Spinal cord (tissue), 10 donors: ENCODE results near the gene FLNB. TPM values are rescaled to one million over a fixed set of nuclear protein-coding genes. Genes with fewer than 3 reads are reported as not detected.
A peak's percentile ranks its signal among the peaks of the same experiment; 100 is the strongest.

Experiments
- DNase-seq, 6 donors: peaks; one replicate each; pipeline versions ENCODE4 v3.0.0 to v3.0.0-alpha.2; 2013 to 2015; ENCODE audit warnings: low spot score in 6 of 6, low read depth in 4 of 6
- H3K27ac ChIP-seq: one replicate; pipeline ENCODE4 v1.5.1; 2013; ENCODE audit warnings: low read depth, low read length, control low read depth
- H3K27me3 ChIP-seq: one replicate; pipeline ENCODE4 v1.6.1; 2013; ENCODE audit warnings: low read length; ENCODE audit not compliant: control insufficient read depth, insufficient read depth
- H3K36me3 ChIP-seq: one replicate; pipeline ENCODE4 v1.6.1; 2013; ENCODE audit warnings: low read length; ENCODE audit not compliant: control insufficient read depth, insufficient read depth
- H3K4me1 ChIP-seq: one replicate; pipeline ENCODE4 v1.6.1; 2013; ENCODE audit warnings: low read length; ENCODE audit not compliant: control insufficient read depth, insufficient read depth
- H3K4me3 ChIP-seq: one replicate; pipeline ENCODE4 v1.5.1; 2013; ENCODE audit warnings: low read depth, low read length, control low read depth
- H3K9me3 ChIP-seq: one replicate; pipeline ENCODE4 v1.6.1; 2013; ENCODE audit warnings: low read length; ENCODE audit not compliant: control insufficient read depth, insufficient read depth
- WGBS: methylation state at CpG from one replicate; pipeline ENCODE4 v1.1.5; 2013; ENCODE audit warnings: missing lambda C conversion rate; ENCODE audit not compliant: insufficient coverage; 5-methylcytosine and 5-hydroxymethylcytosine counted together
- long read RNA-seq, 4 donors: transcript quantifications; one replicate each; lab custom pipeline, GENCODE V29; 2026
- polyA plus RNA-seq, 2 donors: library from polyadenylated mRNA; unstranded; fragments of 120-200 nt; gene quantifications; one replicate each; pipeline ENCODE4 v1.2.1, GENCODE V29; 2013; ENCODE audit not compliant: insufficient read length in 2 of 2
- total RNA-seq, 2 donors: library from RNA; depleted of rRNA in 1 of 2; stranded (reverse); fragments of 120-200 nt in 1 of 2; fragments of >200 nt in 1 of 2; gene quantifications; one replicate each; pipeline versions ENCODE4 v1.2.3 to v1.2.4, GENCODE V29; 2013 to 2014
- donor health status: healthy.

FLNB gene
- total RNA-seq (100 to 1,000 TPM in 1 of 2 donors, 10 to 100 TPM in 1; 70.6 to 251 TPM), polyA plus RNA-seq (10 to 100 TPM; 46.1 to 78.9 TPM)
- long read RNA-seq, donor 1, partial matches to known transcripts = 30 of 30 reads
- long read RNA-seq, donor 1, other reads (novel, unspliced or antisense) = 0 of 30 reads
- long read RNA-seq, donor 2 = 0 reads
- long read RNA-seq, donor 3, partial matches to known transcripts = 15 of 15 reads
- long read RNA-seq, donor 3, other reads (novel, unspliced or antisense) = 0 of 15 reads
- long read RNA-seq, donor 4 = 0 reads

GRCh38 chr3:58008141-58009025 lies at the start of gene FLNB:
Gene FLNB, plus strand, starts transcription at chr3:58008422. Its CDS starts 143 bp downstream, at chr3:58008565.
- Histone ChIP-seq H3K27ac (peak within 1 kb of the TSS; percentile 71), H3K9me3 (no peaks in the 10 kb centered on the region), H3K27me3 (no peaks in the 10 kb centered on the region), H3K4me3 (peak within 1 kb of the TSS; percentile 98), H3K36me3 (no peaks in the 10 kb centered on the region), H3K4me1 (peaks cover 35% of the 10 kb centered on the region)
- DNase-seq = peak in 5 of 6 donors; percentile 53 to 94 (median 66)
- under 1% methylated on average over 91 of the region's 91 CpGs for WGBS

GRCh38 chr3:57958642-57959422 lies 49.4 kb upstream of the FLNB start:
- 68% methylated on average over 9 of the region's 13 CpGs for WGBS
- Histone ChIP-seq H3K4me3 (no peak overlapping the region), H3K9me3 (no peaks in the 10 kb centered on the region), H3K36me3 (no peaks in the 10 kb centered on the region), H3K4me1 (peaks cover 16% of the 10 kb centered on the region), H3K27me3 (no peaks in the 10 kb centered on the region), H3K27ac (peak overlapping the region; percentile 49)
- no peak for DNase-seq

GRCh38 chr3:57959423-57960173 lies 48.6 kb upstream of the FLNB start:
- H3K36me3 ChIP-seq = no peaks in the 10 kb centered on the region
- H3K4me3 ChIP-seq = no peak overlapping the region
- WGBS = 55% methylated on average over 15 of the region's 19 CpGs
- H3K4me1 ChIP-seq = peaks cover 16% of the 10 kb centered on the region
- H3K27ac ChIP-seq = peak overlapping the region; percentile 68
- H3K9me3 ChIP-seq = no peaks in the 10 kb centered on the region
- DNase-seq = peak in 1 of 6 donors; percentile 60
- no peaks in the 10 kb centered on the region for H3K27me3 ChIP-seq

GRCh38 chr3:57960174-57960505 lies 48.1 kb upstream of the FLNB start:
- 83% methylated on average over 2 of the region's 4 CpGs for WGBS
- no peaks in the 10 kb centered on the region for H3K36me3 ChIP-seq
- peaks cover 16% of the 10 kb centered on the region for H3K4me1 ChIP-seq
- no peak overlapping the region for H3K4me3 ChIP-seq
- no peak for DNase-seq
- H3K27me3 ChIP-seq = no peaks in the 10 kb centered on the region
- H3K9me3 ChIP-seq = no peaks in the 10 kb centered on the region
- H3K27ac ChIP-seq = peak overlapping the region; percentile 68

GRCh38 chr3:57961177-57961827 lies 46.9 kb upstream of the FLNB start:
- 85% methylated on average over 21 of the region's 21 CpGs for WGBS
- Histone ChIP-seq H3K27me3 (no peaks in the 10 kb centered on the region), H3K27ac (no peak overlapping the region), H3K36me3 (no peaks in the 10 kb centered on the region), H3K4me1 (peaks cover 16% of the 10 kb centered on the region), H3K4me3 (no peak overlapping the region), H3K9me3 (no peaks in the 10 kb centered on the region)
- no peak for DNase-seq

- no peak overlapping the region for H3K4me3 ChIP-seq
- WGBS = 62% methylated on average over 2 of the region's 5 CpGs
- no peak for DNase-seq
- no peaks in the 10 kb centered on the region for H3K27me3 ChIP-seq
- H3K4me1 ChIP-seq = peaks cover 16% of the 10 kb centered on the region
- no peaks in the 10 kb centered on the region for H3K36me3 ChIP-seq
- no peaks in the 10 kb centered on the region for H3K9me3 ChIP-seq
- H3K27ac ChIP-seq = no peak overlapping the region
These were observed 46.3 kb upstream of the FLNB start for GRCh38 chr3:57961828-57962447.

GRCh38 chr3:57962448-57962834 lies 45.8 kb upstream of the FLNB start:
- H3K4me1 ChIP-seq = peaks cover 16% of the 10 kb centered on the region
- DNase-seq = no peak
- no peaks in the 10 kb centered on the region for H3K27me3 ChIP-seq
- H3K9me3 ChIP-seq = no peaks in the 10 kb centered on the region
- H3K27ac ChIP-seq = no peak overlapping the region
- no peaks in the 10 kb centered on the region for H3K36me3 ChIP-seq
- 95% methylated on average over 4 of the region's 6 CpGs for WGBS
- no peak overlapping the region for H3K4me3 ChIP-seq

- 85% methylated on average over 6 of the region's 7 CpGs for WGBS
- no peak for DNase-seq
- H3K9me3 ChIP-seq = no peaks in the 10 kb centered on the region
- no peak overlapping the region for H3K4me3 ChIP-seq
- H3K27me3 ChIP-seq = no peaks in the 10 kb centered on the region
- no peak overlapping the region for H3K27ac ChIP-seq
- peaks cover 15% of the 10 kb centered on the region for H3K4me1 ChIP-seq
- no peaks in the 10 kb centered on the region for H3K36me3 ChIP-seq
These were observed 44.3 kb upstream of the FLNB start for GRCh38 chr3:57963811-57964346.
